Testis (tissue), 3 donors: ENCODE measurements around the gene MAP3K19. TPM values are rescaled to one million over a fixed set of nuclear protein-coding genes. Genes with fewer than 3 reads are reported as not detected.

Source experiments
- DNase-seq: peaks from one replicate; pipeline ENCODE4 v3.0.0-alpha.2; 2019
- H3K27ac ChIP-seq, 2 donors: fragments of 200-600 bp; sonication (generic); one replicate each; pipeline ENCODE4 v1.5.1; 2019
- H3K27me3 ChIP-seq: fragments of 200-600 bp; sonication (generic); one replicate; pipeline ENCODE4 v1.5.1; 2019
- H3K36me3 ChIP-seq: fragments of 200-600 bp; sonication (generic); one replicate; pipeline ENCODE4 v1.5.1; 2017; ENCODE audit warnings: low read depth; ENCODE audit errors: missing control alignments
- H3K4me1 ChIP-seq: fragments of 200-600 bp; sonication (generic); one replicate; pipeline ENCODE4 v1.5.1; 2019
- H3K4me3 ChIP-seq, 2 donors: fragments of 200-600 bp; sonication (generic); one replicate each; pipeline ENCODE4 v1.5.1; 2017 to 2019
- H3K9me3 ChIP-seq: fragments of 200-600 bp; sonication (generic); one replicate; pipeline ENCODE4 v1.5.1; 2017
- POLR2A ChIP-seq: fragments of 450-650 bp; IDR thresholded peaks from one replicate; pipeline ENCODE4 v1.6.1; 2017; ENCODE audit warnings: antibody characterized with exemption, mild to moderate bottlenecking, moderate library complexity
- WGBS, 2 donors: methylation state at CpG; one replicate each; pipeline ENCODE4 v1.1.5; 2018; 5-methylcytosine and 5-hydroxymethylcytosine counted together
- intact Hi-C: fragments of 100-400 bp; cut with DNase I; formaldehyde crosslinking; loops from one replicate; pipeline ENCODE4 v1.15.1; 2023; ENCODE audit warnings: low total_unique reads
- polyA plus RNA-seq: library from polyadenylated mRNA; stranded (reverse); fragments of 350-450 nt; fragmentation: Illumina TruSeq; extraction: RNeasy Lipid Tissue Mini Kit (QIAGEN cat#74804); gene quantifications from one replicate; pipeline ENCODE4 v1.2.3, GENCODE V29; 2014; ENCODE audit warnings: low read depth, low replicate concordance; ENCODE audit not compliant: insufficient read depth
- total RNA-seq, 2 donors: library from RNA; depleted of rRNA; stranded (reverse); fragments of >200 nt; gene quantifications; one replicate each; pipeline ENCODE4 v1.2.3, GENCODE V29; 2016
- TF ChIP-seq, protein P1 (sequence below), 3 experiments: fragments of 450-650 bp in 2 of 3; fragments of 200-600 bp in 1 of 3; sonication (generic) in 1 of 3; IDR thresholded peaks; one replicate each; pipeline ENCODE4 v1.5.1; 2016 to 2019; ENCODE audit warnings: antibody characterized with exemption in 3 of 3, mild to moderate bottlenecking in 2 of 3, moderate library complexity in 1 of 3

Gene MAP3K19
- total and polyA plus RNA-seq, 3 donors from 2014 or later, result 6.8 to 15.1 (median 9.8) TPM

DNA sequence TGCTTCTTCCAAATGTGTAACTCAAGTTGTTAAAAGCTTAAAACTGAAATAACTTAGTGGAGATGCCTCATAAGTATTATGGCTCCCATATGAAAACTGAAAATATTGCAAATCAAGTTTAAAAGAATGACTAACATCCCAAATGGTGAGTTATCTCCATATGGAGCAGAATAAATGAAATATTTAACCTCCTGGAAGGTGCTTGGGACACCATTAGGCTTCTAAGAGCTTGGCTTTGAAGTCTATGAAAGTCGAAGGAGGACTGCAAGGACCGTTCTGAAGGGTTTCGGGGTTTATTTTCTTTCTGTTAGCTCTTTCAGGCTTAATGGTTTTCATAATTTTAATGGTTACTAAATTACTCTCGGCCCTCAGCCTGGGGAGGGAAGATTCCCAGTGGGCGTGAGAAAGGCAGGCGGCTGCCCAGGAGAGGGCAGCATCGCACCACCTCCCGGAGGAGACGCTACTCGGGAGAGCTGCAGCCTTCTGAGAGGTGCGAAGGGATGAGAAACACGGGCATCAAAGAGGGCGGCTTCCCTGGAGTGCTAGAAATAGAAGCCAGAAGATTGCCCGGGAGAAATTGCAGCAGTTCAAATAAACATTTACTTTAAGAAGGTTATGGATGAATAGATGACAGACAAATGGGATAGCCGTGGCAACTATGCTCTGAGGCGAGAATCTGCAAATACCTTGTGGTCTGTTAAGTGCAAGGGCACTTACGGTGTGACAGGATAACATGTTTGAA, 43.1 kb downstream of the MAP3K19 start:
- Histone ChIP-seq H3K4me3 (no peak overlapping the region), H3K36me3 (no peaks in the 10 kb centered on the region), H3K27ac (no peak overlapping the region), H3K9me3 (no peaks in the 10 kb centered on the region), H3K27me3 (no peaks in the 10 kb centered on the region), H3K4me1 (no peaks in the 10 kb centered on the region)
- peak; percentile 80 for DNase-seq
- TF ChIP-seq, protein P1, sequence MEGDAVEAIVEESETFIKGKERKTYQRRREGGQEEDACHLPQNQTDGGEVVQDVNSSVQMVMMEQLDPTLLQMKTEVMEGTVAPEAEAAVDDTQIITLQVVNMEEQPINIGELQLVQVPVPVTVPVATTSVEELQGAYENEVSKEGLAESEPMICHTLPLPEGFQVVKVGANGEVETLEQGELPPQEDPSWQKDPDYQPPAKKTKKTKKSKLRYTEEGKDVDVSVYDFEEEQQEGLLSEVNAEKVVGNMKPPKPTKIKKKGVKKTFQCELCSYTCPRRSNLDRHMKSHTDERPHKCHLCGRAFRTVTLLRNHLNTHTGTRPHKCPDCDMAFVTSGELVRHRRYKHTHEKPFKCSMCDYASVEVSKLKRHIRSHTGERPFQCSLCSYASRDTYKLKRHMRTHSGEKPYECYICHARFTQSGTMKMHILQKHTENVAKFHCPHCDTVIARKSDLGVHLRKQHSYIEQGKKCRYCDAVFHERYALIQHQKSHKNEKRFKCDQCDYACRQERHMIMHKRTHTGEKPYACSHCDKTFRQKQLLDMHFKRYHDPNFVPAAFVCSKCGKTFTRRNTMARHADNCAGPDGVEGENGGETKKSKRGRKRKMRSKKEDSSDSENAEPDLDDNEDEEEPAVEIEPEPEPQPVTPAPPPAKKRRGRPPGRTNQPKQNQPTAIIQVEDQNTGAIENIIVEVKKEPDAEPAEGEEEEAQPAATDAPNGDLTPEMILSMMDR (IDR thresholded peaks at IDR 0.05), result peak; percentile 58 to 81 (median 67)
- no peak for TF ChIP-seq POLR2A
- intact Hi-C loops, result no loop called here
- WGBS, 2 donors, result 7 to 9% methylated on average over 17 of the region's 17 CpGs

DNA sequence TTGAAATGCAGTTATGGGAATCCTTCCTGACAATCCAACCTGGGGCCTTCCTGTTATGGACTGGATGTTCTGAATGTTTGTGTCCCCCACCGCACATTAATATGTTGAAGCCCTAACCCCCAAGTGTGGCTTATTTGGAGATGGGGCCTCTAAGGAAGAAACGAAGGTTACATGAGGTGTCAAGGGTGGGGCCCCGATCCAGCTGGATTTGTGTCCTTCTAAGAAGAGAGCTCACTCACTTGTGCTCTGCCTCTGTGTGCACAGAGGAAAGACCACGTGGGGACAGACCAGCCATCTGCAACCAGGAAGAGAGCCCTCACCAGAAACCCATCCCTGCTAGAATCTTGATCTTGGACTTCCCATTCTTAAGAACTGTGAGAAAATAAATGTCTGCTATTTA, 44.4 kb downstream of the MAP3K19 start:
- Histone ChIP-seq H3K4me3 (no peak overlapping the region), H3K4me1 (no peaks in the 10 kb centered on the region), H3K27ac (no peak overlapping the region), H3K27me3 (no peaks in the 10 kb centered on the region), H3K9me3 (no peaks in the 10 kb centered on the region), H3K36me3 (no peaks in the 10 kb centered on the region)
- TF ChIP-seq, protein P1 (IDR thresholded peaks at IDR 0.05), result no peak
- no peak for TF ChIP-seq POLR2A
- intact Hi-C loops, result no loop called here
- WGBS, 2 donors, result 94 to 95% methylated on average over 4 of the region's 4 CpGs
- DNase-seq, result no peak

DNA sequence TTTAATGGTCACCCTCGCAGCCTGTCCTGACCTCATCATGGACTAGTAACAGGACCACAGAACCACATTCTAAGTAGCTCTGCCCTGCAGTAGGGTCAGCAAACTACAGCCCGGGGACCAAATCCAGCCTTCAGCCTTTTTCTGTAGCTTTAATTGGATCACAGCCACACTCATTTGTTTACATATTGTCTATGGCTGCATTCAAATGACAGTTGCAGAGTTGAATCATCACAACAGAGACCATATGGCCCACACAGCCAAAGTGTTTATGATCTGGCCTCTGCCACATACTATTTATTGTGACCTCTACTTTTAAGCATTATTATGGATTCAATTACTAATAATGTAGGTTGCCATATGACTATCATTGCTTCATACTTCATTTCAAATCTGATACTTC, 47.7 kb downstream of the MAP3K19 start:
- no peak for DNase-seq
- no peaks in the 10 kb centered on the region for H3K9me3 ChIP-seq
- no peaks in the 10 kb centered on the region for H3K36me3 ChIP-seq
- 70 to 78% methylated on average over 2 of the region's 2 CpGs for WGBS, 2 donors
- intact Hi-C loops, result no loop called here
- no peaks in the 10 kb centered on the region for H3K4me1 ChIP-seq
- no peak overlapping the region for H3K4me3 ChIP-seq
- no peak for TF ChIP-seq POLR2A
- TF ChIP-seq, protein P1 (IDR thresholded peaks at IDR 0.05), result no peak
- no peak overlapping the region for H3K27ac ChIP-seq
- H3K27me3 ChIP-seq, result no peaks in the 10 kb centered on the region

DNA sequence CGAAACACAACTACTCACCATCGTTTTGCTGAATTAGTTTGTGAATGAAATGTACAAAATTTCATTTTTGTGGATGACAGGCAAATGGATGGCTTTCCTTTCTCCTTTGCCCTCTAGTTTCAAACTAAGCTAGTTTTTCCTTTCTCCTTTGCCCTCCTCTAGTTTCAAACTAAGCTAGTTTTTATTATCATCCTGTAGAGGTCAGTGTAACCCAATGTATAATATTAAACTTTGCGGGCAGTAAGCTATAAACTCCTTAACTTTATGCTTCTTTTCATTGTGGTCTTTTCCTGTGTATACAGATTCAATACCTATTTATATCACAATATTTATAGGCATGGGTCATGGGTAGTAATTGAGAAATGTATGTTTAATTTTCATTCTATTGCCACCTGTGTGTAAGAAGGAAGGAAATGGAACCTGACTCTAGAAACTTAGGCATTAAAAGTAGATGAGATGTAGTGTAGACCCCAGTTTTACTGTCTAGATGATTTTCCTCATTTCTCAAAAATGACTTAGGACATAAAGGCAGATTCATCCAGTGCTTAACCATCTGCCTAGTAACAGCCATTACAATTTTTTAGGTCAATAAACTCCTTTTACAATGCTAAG, 58.1 kb downstream of the MAP3K19 start:
- no peaks in the 10 kb centered on the region for H3K36me3 ChIP-seq
- no peaks in the 10 kb centered on the region for H3K27me3 ChIP-seq
- intact Hi-C loops, result no loop called here
- H3K27ac ChIP-seq, result no peak overlapping the region
- no peak overlapping the region for H3K4me3 ChIP-seq
- TF ChIP-seq, protein P1 (IDR thresholded peaks at IDR 0.05), result peak in 1 of 3 experiments; percentile 9
- TF ChIP-seq POLR2A, result no peak
- 27 to 41% methylated on average over 3 of the region's 3 CpGs for WGBS, 2 donors
- no peaks in the 10 kb centered on the region for H3K4me1 ChIP-seq
- H3K9me3 ChIP-seq, result no peaks in the 10 kb centered on the region
- DNase-seq, result no peak
